Activated CD4-positive, alpha-beta memory T cell treated with anti-CD3 and anti-CD28 coated beads for 36 hours (primary cell): Measurements from ENCODE around the gene QKI. TPM values are rescaled to one million over a fixed set of nuclear protein-coding genes. Genes with fewer than 3 reads are reported as not detected.

Source experiments
- CTCF ChIA-PET: fragments of 350-600 bp; sonication (Branson Sonifier 250); formaldehyde crosslinking; loops from one replicate; lab custom pipeline; 2021; ENCODE audit warnings: antibody characterized with exemption, inconsistent platforms; lab: Charles Lee
- POLR2A ChIA-PET: fragments of 350-600 bp; sonication (Branson Sonifier 250); formaldehyde crosslinking; loops from one replicate; lab custom pipeline; 2021; ENCODE audit warnings: antibody characterized with exemption; lab: Charles Lee
- DNase-seq: peaks from one replicate; pipeline ENCODE4 v3.0.0-alpha.2; 2020
- H3K27ac Mint-ChIP-seq: one replicate; pipeline ENCODE4 v1.8.0; 2021; ENCODE audit warnings: mixed read lengths
- H3K27me3 Mint-ChIP-seq: one replicate; pipeline ENCODE4 v1.8.0; 2021; ENCODE audit warnings: mixed read lengths
- H3K36me3 Mint-ChIP-seq: one replicate; pipeline ENCODE4 v1.8.0; 2021; ENCODE audit warnings: mixed read lengths
- H3K4me1 Mint-ChIP-seq: one replicate; pipeline ENCODE4 v1.8.0; 2021; ENCODE audit warnings: low read depth, mixed read lengths
- H3K4me3 Mint-ChIP-seq: one replicate; pipeline ENCODE4 v1.8.0; 2021; ENCODE audit warnings: mild to moderate bottlenecking, mixed read lengths
- H3K9me3 Mint-ChIP-seq: one replicate; pipeline ENCODE4 v1.8.0; 2021; ENCODE audit warnings: mixed read lengths
- intact Hi-C: fragments of 100-400 bp; cut with micrococcal nuclease; formaldehyde crosslinking; loops from one replicate; pipeline ENCODE4 v1.15.1; 2023
- total RNA-seq, 2 experiments: library from RNA; stranded (reverse); gene quantifications; one replicate each; pipeline ENCODE4 v1.2.3, GENCODE V29; 2021

Gene QKI
- total RNA-seq, 2 experiments from 2014 or later = 43.9 to 44.2 TPM

- intact Hi-C loops = no loop called here
- no peak overlapping the region for H3K4me3 Mint-ChIP-seq
- H3K27ac Mint-ChIP-seq = no peak overlapping the region
- no peak for DNase-seq
- H3K4me1 Mint-ChIP-seq = peaks cover 19% of the 10 kb centered on the region
- ChIA-PET POLR2A (no interaction called here), CTCF (no interaction called here)
- H3K9me3 Mint-ChIP-seq = no peaks in the 10 kb centered on the region
- H3K36me3 Mint-ChIP-seq = peaks cover 12% of the 10 kb centered on the region
- no peaks in the 10 kb centered on the region for H3K27me3 Mint-ChIP-seq
These were observed 118.1 kb downstream of the QKI start for GRCh38 chr6:163532526-163533078.

- DNase-seq = no peak
- ChIA-PET CTCF (no interaction called here), POLR2A (no interaction called here)
- H3K36me3 Mint-ChIP-seq = peaks cover 14% of the 10 kb centered on the region
- H3K27me3 Mint-ChIP-seq = no peaks in the 10 kb centered on the region
- no peak overlapping the region for H3K4me3 Mint-ChIP-seq
- no peaks in the 10 kb centered on the region for H3K9me3 Mint-ChIP-seq
- H3K27ac Mint-ChIP-seq = no peak overlapping the region
- intact Hi-C loops = no loop called here
- peaks cover 14% of the 10 kb centered on the region for H3K4me1 Mint-ChIP-seq
These were observed 118.9 kb downstream of the QKI start for GRCh38 chr6:163533443-163533842.

GRCh38 chr6:163536770-163537169 lies 122.3 kb downstream of the QKI start:
- H3K36me3 Mint-ChIP-seq = peaks cover 22% of the 10 kb centered on the region
- H3K27me3 Mint-ChIP-seq = no peaks in the 10 kb centered on the region
- H3K9me3 Mint-ChIP-seq = no peaks in the 10 kb centered on the region
- ChIA-PET CTCF (interaction anchor here (0.7 kb wide), 1 partner anchor 8 kb away, joined by 3 read pairs; no protein-coding TSS in a partner anchor), POLR2A (no interaction called here)
- no peak for DNase-seq
- intact Hi-C loops = no loop called here
- no peak overlapping the region for H3K4me3 Mint-ChIP-seq
- H3K27ac Mint-ChIP-seq = no peak overlapping the region
- H3K4me1 Mint-ChIP-seq = peaks cover 15% of the 10 kb centered on the region

- no peak overlapping the region for H3K27ac Mint-ChIP-seq
- H3K4me3 Mint-ChIP-seq = no peak overlapping the region
- H3K9me3 Mint-ChIP-seq = no peaks in the 10 kb centered on the region
- H3K27me3 Mint-ChIP-seq = no peaks in the 10 kb centered on the region
- peaks cover 22% of the 10 kb centered on the region for H3K36me3 Mint-ChIP-seq
- no peak for DNase-seq
- CTCF ChIA-PET = interaction anchor here (1.2 kb wide), 1 partner anchor 123 kb away, joined by 3 read pairs; no protein-coding TSS in a partner anchor
- POLR2A ChIA-PET = interaction anchor here (0.6 kb wide), 1 partner anchor 819 kb away, joined by 4 read pairs; no protein-coding TSS in a partner anchor
- intact Hi-C loops = no loop called here
- H3K4me1 Mint-ChIP-seq = peaks cover 16% of the 10 kb centered on the region
These were observed 123.8 kb downstream of the QKI start for GRCh38 chr6:163538331-163538730.

GRCh38 chr6:163539101-163539762 lies 124.7 kb downstream of the QKI start:
- intact Hi-C loops = no loop called here
- H3K9me3 Mint-ChIP-seq = no peaks in the 10 kb centered on the region
- H3K36me3 Mint-ChIP-seq = peaks cover 22% of the 10 kb centered on the region
- ChIA-PET CTCF (interaction anchor here (1.2 kb wide), 1 partner anchor 123 kb away, joined by 3 read pairs; no protein-coding TSS in a partner anchor), POLR2A (no interaction called here)
- no peaks in the 10 kb centered on the region for H3K27me3 Mint-ChIP-seq
- H3K4me3 Mint-ChIP-seq = no peak overlapping the region
- H3K27ac Mint-ChIP-seq = no peak overlapping the region
- no peak for DNase-seq
- peaks cover 16% of the 10 kb centered on the region for H3K4me1 Mint-ChIP-seq

- no peak for DNase-seq
- ChIA-PET POLR2A (no interaction called here), CTCF (no interaction called here)
- H3K9me3 Mint-ChIP-seq = no peaks in the 10 kb centered on the region
- peaks cover 7% of the 10 kb centered on the region for H3K36me3 Mint-ChIP-seq
- H3K27me3 Mint-ChIP-seq = no peaks in the 10 kb centered on the region
- intact Hi-C loops = no loop called here
- H3K27ac Mint-ChIP-seq = no peak overlapping the region
- H3K4me3 Mint-ChIP-seq = no peak overlapping the region
- H3K4me1 Mint-ChIP-seq = peaks cover 14% of the 10 kb centered on the region
These were observed 128.8 kb downstream of the QKI start for GRCh38 chr6:163543321-163543720.

GRCh38 chr6:163545370-163545769 lies 130.9 kb downstream of the QKI start:
- no peak for DNase-seq
- POLR2A ChIA-PET = no interaction called here
- Mint-ChIP-seq H3K27ac (no peak overlapping the region), H3K36me3 (peaks cover 3% of the 10 kb centered on the region), H3K27me3 (no peaks in the 10 kb centered on the region), H3K4me1 (peaks cover 9% of the 10 kb centered on the region), H3K4me3 (no peak overlapping the region), H3K9me3 (no peaks in the 10 kb centered on the region)
- intact Hi-C loops = no loop called here
- CTCF ChIA-PET = interaction anchor here (1.6 kb wide), 1 partner anchor 9 kb away, joined by 4 read pairs; no protein-coding TSS in a partner anchor

- POLR2A ChIA-PET = no interaction called here
- H3K27me3 Mint-ChIP-seq = no peaks in the 10 kb centered on the region
- no peak overlapping the region for H3K27ac Mint-ChIP-seq
- H3K36me3 Mint-ChIP-seq = peaks cover 3% of the 10 kb centered on the region
- H3K4me3 Mint-ChIP-seq = no peak overlapping the region
- DNase-seq = no peak
- no peaks in the 10 kb centered on the region for H3K9me3 Mint-ChIP-seq
- intact Hi-C loops = no loop called here
- peaks cover 8% of the 10 kb centered on the region for H3K4me1 Mint-ChIP-seq
- CTCF ChIA-PET = no interaction called here
These were observed 132.8 kb downstream of the QKI start for GRCh38 chr6:163547287-163547686.

- no peak overlapping the region for H3K4me3 Mint-ChIP-seq
- intact Hi-C loops = no loop called here
- H3K36me3 Mint-ChIP-seq = peaks cover 3% of the 10 kb centered on the region
- H3K27ac Mint-ChIP-seq = no peak overlapping the region
- DNase-seq = no peak
- ChIA-PET POLR2A (no interaction called here), CTCF (no interaction called here)
- H3K4me1 Mint-ChIP-seq = peaks cover 7% of the 10 kb centered on the region
- no peaks in the 10 kb centered on the region for H3K9me3 Mint-ChIP-seq
- H3K27me3 Mint-ChIP-seq = no peaks in the 10 kb centered on the region
These were observed 134.1 kb downstream of the QKI start for GRCh38 chr6:163548624-163549023.

GRCh38 chr6:163554032-163554431 lies 139.5 kb downstream of the QKI start:
- H3K9me3 Mint-ChIP-seq = no peaks in the 10 kb centered on the region

GRCh38 chr6:163554663-163555062 lies 140.1 kb downstream of the QKI start:
- Mint-ChIP-seq H3K4me3 (no peak overlapping the region), H3K4me1 (peaks cover 7% of the 10 kb centered on the region), H3K36me3 (peaks cover 22% of the 10 kb centered on the region), H3K27ac (no peak overlapping the region), H3K9me3 (no peaks in the 10 kb centered on the region), H3K27me3 (no peaks in the 10 kb centered on the region)
- intact Hi-C loops = loop anchor here (1.0 to 2.0 kb wide), 2 partner anchors 138 to 384 kb away; no protein-coding TSS in a partner anchor
- ChIA-PET POLR2A (no interaction called here), CTCF (interaction anchor here (0.6 to 2.3 kb wide), 13 partner anchors 10 to 1368 kb away, joined by 3 to 22 read pairs (median 4); no protein-coding TSS in a partner anchor)
- DNase-seq = peak; percentile 77

More at GRCh38 chr6:163554032-163554431, 139.5 kb downstream of the QKI start:
- Mint-ChIP-seq H3K27ac (no peak overlapping the region), H3K4me3 (no peak overlapping the region), H3K36me3 (peaks cover 21% of the 10 kb centered on the region), H3K4me1 (peaks cover 7% of the 10 kb centered on the region), H3K27me3 (no peaks in the 10 kb centered on the region)
- POLR2A ChIA-PET = no interaction called here
- CTCF ChIA-PET = interaction anchor here (0.6 to 2.3 kb wide), 14 partner anchors 8 to 1368 kb away, joined by 3 to 22 read pairs (median 4); no protein-coding TSS in a partner anchor
- intact Hi-C loops = loop anchor here (1.0 to 2.0 kb wide), 2 partner anchors 138 to 383 kb away; no protein-coding TSS in a partner anchor
- DNase-seq = no peak

GRCh38 chr6:163559661-163560060 lies 145.1 kb downstream of the QKI start:
- intact Hi-C loops = no loop called here
- H3K36me3 Mint-ChIP-seq = peaks cover 31% of the 10 kb centered on the region
- H3K27me3 Mint-ChIP-seq = no peaks in the 10 kb centered on the region

More at GRCh38 chr6:163559661-163560060, 145.1 kb downstream of the QKI start:
- no peak overlapping the region for H3K4me3 Mint-ChIP-seq
- H3K27ac Mint-ChIP-seq = no peak overlapping the region
- H3K4me1 Mint-ChIP-seq = no peaks in the 10 kb centered on the region
- ChIA-PET CTCF (no interaction called here), POLR2A (no interaction called here)
- H3K9me3 Mint-ChIP-seq = no peaks in the 10 kb centered on the region
- no peak for DNase-seq
